GM21529 (cell line): ENCODE results near the gene FKBP1B.
"Not testable (repeated sequence)": the region's sequence is repeated elsewhere in the genome, so short reads cannot be mapped to it uniquely, and the experiment has no call there.

ENCODE experiments used
- ATAC-seq: cut with Tn5 transposase; IDR thresholded peaks from one replicate; pipeline ENCODE4 v1.9.1; 2021; ENCODE audit not compliant: unreplicated experiment

FKBP1B gene

GRCh38 chr2:24049485-24050021 lies at the start of gene FKBP1B:
FKBP1B (plus strand) TSS chr2:24049741; CDS start chr2:24049850, 109 bp downstream.
- ATAC-seq: no peak

GRCh38 chr2:24007693-24008092 lies 41.8 kb upstream of the FKBP1B start:
- no peak for ATAC-seq

- ATAC-seq: no peak
Observed at GRCh38 chr2:24008672-24009366, 40.7 kb upstream of the FKBP1B start.

- no peak for ATAC-seq
Observed at GRCh38 chr2:24009367-24009679, 40.2 kb upstream of the FKBP1B start.

GRCh38 chr2:24009680-24010476 lies 39.7 kb upstream of the FKBP1B start, which contains the start of gene MFSD2B:
MFSD2B (plus strand) TSS chr2:24010085; CDS start chr2:24010097, 12 bp downstream.
- no peak for ATAC-seq

GRCh38 chr2:24010477-24011249 lies 38.9 kb upstream of the FKBP1B start:
- no peak for ATAC-seq

- ATAC-seq: no peak
Observed at GRCh38 chr2:24011250-24012104, 38.1 kb upstream of the FKBP1B start.

- ATAC-seq: no peak
Observed at GRCh38 chr2:24012521-24013188, 36.9 kb upstream of the FKBP1B start.

- ATAC-seq: not testable (repeated sequence)
Observed at GRCh38 chr2:24014902-24015301, 34.6 kb upstream of the FKBP1B start.

- ATAC-seq: no peak
Observed at GRCh38 chr2:24015562-24016375, 33.8 kb upstream of the FKBP1B start.

- ATAC-seq: no peak
Observed at GRCh38 chr2:24016376-24016761, 33.2 kb upstream of the FKBP1B start.

GRCh38 chr2:24016853-24017703 lies 32.5 kb upstream of the FKBP1B start:
- ATAC-seq: no peak

GRCh38 chr2:24017711-24018110 lies 31.8 kb upstream of the FKBP1B start:
- ATAC-seq: no peak

GRCh38 chr2:24018241-24018640 lies 31.3 kb upstream of the FKBP1B start:
- ATAC-seq: no peak

- no peak for ATAC-seq
Observed at GRCh38 chr2:24019729-24020128, 29.8 kb upstream of the FKBP1B start.

GRCh38 chr2:24020244-24020643 lies 29.3 kb upstream of the FKBP1B start:
- no peak for ATAC-seq

- ATAC-seq: no peak
Observed at GRCh38 chr2:24021122-24021998, 28.2 kb upstream of the FKBP1B start.
